Body of pancreas (tissue), 4 donors: ENCODE results near the gene TRIM24.

Source experiments
- CTCF ChIP-seq, 7 experiments: fragments of 450-650 bp in 4 of 7; fragments of 200-600 bp in 3 of 7; sonication (generic) in 3 of 7; IDR thresholded peaks; one replicate each; pipeline ENCODE4 v1.5.1; 2016 to 2019; ENCODE audit warnings: antibody characterized with exemption in 7 of 7
- POLR2A ChIP-seq, 3 donors: fragments of 450-650 bp; IDR thresholded peaks; one replicate each; pipeline ENCODE4 v1.6.1; 2016; ENCODE audit warnings: antibody characterized with exemption in 3 of 3, mild to moderate bottlenecking in 2 of 3

- TF ChIP-seq CTCF (IDR thresholded peaks at IDR 0.05) (no peak), POLR2A (IDR thresholded peaks at IDR 0.05) (no peak)
Measured at GRCh38 chr7:138491612-138492386, 31.7 kb downstream of the TRIM24 start.
